Measurements from ENCODE around the gene RPA1. TPM values are rescaled to one million over a fixed set of nuclear protein-coding genes. Genes with fewer than 3 reads are reported as not detected.

The RPA1 gene
- total and polyA plus RNA-seq, 4 donors = 10.7 to 82.6 (median 33.6) TPM

DNA sequence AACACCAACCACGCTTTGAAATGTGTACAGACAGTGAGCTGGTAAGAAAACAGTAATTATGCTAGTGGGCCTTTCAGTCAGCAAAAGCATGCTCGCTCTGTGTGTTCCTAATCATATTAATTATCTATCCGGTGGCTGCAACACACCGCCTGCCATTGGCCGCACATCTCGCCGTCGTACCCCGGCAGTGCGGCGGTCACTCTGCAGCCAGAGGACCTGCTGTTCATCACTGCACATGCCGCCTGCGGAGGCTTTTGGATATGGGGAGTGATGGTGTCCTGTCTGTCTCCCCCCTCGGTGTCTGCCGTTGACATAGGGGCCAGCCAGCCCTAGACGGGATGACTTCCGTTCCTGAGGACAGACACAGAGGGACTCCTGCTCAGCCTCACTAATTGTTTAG lies 68.5 kb downstream of the RPA1 start:
- WGBS, 2 donors = 95 to 96% methylated on average over 17 of the region's 17 CpGs
- DNase-seq (no peak), ATAC-seq (ENCODE audit: insufficient read depth, low FRiP score) (no peak)
- Histone ChIP-seq H3K4me1 (ENCODE audit: control insufficient read depth in 5 of 5, insufficient read depth in 5 of 5, low read length in 5 of 5) (peaks cover 0 to 4% (median 0%) of the 10 kb centered on the region in 5 donors), H3K4me3 (no peak overlapping the region), H3K27me3 (ENCODE audit: control insufficient read depth in 3 of 3, insufficient read depth in 3 of 3, low read length in 2 of 3) (peaks cover 0 to under 1% (median 0%) of the 10 kb centered on the region in 3 donors), H3K36me3 (ENCODE audit: control insufficient read depth in 4 of 4, insufficient read depth in 4 of 4, low read length in 4 of 4) (peaks cover 9 to 34% (median 26%) of the 10 kb centered on the region in 4 donors), H3K9ac (ENCODE audit: insufficient read depth in 1 of 2, low read length in 2 of 2) (no peak overlapping the region), H3K9me3 (ENCODE audit: control insufficient read depth in 4 of 4, insufficient read depth in 3 of 4, low read length in 3 of 4) (no peaks in the 10 kb centered on the region), H3K27ac (ENCODE audit: low read depth in 1 of 2, low read length in 1 of 2) (no peak overlapping the region)
- TF ChIP-seq, protein P1, sequence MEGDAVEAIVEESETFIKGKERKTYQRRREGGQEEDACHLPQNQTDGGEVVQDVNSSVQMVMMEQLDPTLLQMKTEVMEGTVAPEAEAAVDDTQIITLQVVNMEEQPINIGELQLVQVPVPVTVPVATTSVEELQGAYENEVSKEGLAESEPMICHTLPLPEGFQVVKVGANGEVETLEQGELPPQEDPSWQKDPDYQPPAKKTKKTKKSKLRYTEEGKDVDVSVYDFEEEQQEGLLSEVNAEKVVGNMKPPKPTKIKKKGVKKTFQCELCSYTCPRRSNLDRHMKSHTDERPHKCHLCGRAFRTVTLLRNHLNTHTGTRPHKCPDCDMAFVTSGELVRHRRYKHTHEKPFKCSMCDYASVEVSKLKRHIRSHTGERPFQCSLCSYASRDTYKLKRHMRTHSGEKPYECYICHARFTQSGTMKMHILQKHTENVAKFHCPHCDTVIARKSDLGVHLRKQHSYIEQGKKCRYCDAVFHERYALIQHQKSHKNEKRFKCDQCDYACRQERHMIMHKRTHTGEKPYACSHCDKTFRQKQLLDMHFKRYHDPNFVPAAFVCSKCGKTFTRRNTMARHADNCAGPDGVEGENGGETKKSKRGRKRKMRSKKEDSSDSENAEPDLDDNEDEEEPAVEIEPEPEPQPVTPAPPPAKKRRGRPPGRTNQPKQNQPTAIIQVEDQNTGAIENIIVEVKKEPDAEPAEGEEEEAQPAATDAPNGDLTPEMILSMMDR (IDR thresholded peaks at IDR 0.05; ENCODE audit: control extremely low read depth, extremely low read depth) = no peak

DNA sequence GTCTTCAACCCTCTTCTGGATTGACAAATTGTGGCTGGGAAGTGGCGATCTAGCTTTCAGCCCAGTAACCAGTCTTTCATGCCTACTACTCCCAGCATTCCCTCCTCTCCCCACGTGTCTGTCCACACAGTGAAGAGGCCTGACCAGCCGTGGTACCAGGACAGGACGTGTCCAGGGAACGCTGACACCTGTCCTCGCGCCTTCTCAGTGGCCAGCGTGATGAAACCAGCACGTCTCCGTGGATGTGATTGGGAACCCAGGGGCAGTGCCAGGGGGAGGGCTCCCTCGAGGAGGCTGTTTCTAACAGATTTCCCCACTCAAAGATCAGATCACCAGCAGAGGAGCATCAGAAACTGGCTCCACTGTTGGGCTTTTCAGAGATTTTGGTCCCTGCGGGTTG lies 69.1 kb downstream of the RPA1 start:
- Histone ChIP-seq H3K9me3 (ENCODE audit: control insufficient read depth in 4 of 4, insufficient read depth in 3 of 4, low read length in 3 of 4) (no peaks in the 10 kb centered on the region), H3K4me1 (ENCODE audit: control insufficient read depth in 5 of 5, insufficient read depth in 5 of 5, low read length in 5 of 5) (peaks cover 0 to 4% (median 0%) of the 10 kb centered on the region in 5 donors), H3K36me3 (ENCODE audit: control insufficient read depth in 4 of 4, insufficient read depth in 4 of 4, low read length in 4 of 4) (peaks cover 9 to 34% (median 25%) of the 10 kb centered on the region in 4 donors), H3K27ac (ENCODE audit: low read depth in 1 of 2, low read length in 1 of 2) (no peak overlapping the region), H3K4me3 (no peak overlapping the region), H3K27me3 (ENCODE audit: control insufficient read depth in 3 of 3, insufficient read depth in 3 of 3, low read length in 2 of 3) (peaks cover 0 to 4% (median 0%) of the 10 kb centered on the region in 3 donors), H3K9ac (ENCODE audit: insufficient read depth in 1 of 2, low read length in 2 of 2) (no peak overlapping the region)
- WGBS, 2 donors = 94 to 97% methylated on average over 12 of the region's 12 CpGs
- TF ChIP-seq, protein P1 (IDR thresholded peaks at IDR 0.05; ENCODE audit: control extremely low read depth, extremely low read depth) = no peak
- no peak for ATAC-seq (ENCODE audit: insufficient read depth, low FRiP score)
- DNase-seq = no peak

DNA sequence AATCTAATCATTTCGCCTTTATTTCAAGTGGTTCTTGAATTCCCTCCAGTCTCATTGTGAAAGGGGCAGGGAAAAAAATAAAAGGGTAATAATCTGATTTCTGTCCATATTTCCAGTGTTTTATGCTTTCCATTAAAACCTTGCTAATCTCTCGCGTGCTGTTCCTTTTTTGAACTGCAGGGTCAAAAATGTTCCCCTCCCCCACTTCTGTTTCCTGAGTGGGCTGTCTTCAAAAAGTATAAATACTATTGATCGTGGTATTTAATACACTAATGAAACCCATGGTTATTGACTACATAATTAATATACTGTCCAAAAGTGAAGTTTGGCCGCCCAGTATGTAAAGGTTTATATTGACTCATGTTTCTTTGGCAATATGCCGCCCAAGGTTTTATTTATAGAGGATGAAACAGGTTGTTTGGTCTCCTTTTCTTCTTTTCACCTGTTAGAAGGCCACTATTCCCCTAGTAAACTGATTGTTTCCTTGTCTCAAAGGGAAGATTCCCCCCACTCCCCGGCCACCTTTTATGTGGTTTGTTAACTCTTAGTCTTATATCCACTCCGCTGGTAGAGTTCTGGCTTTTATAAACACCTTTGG lies 69.7 kb downstream of the RPA1 start:
- H3K27me3 ChIP-seq (ENCODE audit: control insufficient read depth in 3 of 3, insufficient read depth in 3 of 3, low read length in 2 of 3) = peaks cover 0 to 8% (median 6%) of the 10 kb centered on the region in 3 donors
- peaks cover 0 to 3% (median 0%) of the 10 kb centered on the region in 5 donors for H3K4me1 ChIP-seq (ENCODE audit: control insufficient read depth in 5 of 5, insufficient read depth in 5 of 5, low read length in 5 of 5)
- DNase-seq (no peak), ATAC-seq (ENCODE audit: insufficient read depth, low FRiP score) (no peak)
- TF ChIP-seq, protein P1 (IDR thresholded peaks at IDR 0.05; ENCODE audit: control extremely low read depth, extremely low read depth) = no peak
- WGBS, 2 donors = 93% methylated on average over 8 of the region's 8 CpGs
- no peaks in the 10 kb centered on the region for H3K9me3 ChIP-seq (ENCODE audit: control insufficient read depth in 4 of 4, insufficient read depth in 3 of 4, low read length in 3 of 4)
- no peak overlapping the region for H3K27ac ChIP-seq (ENCODE audit: low read depth in 1 of 2, low read length in 1 of 2)
- no peak overlapping the region for H3K9ac ChIP-seq (ENCODE audit: insufficient read depth in 1 of 2, low read length in 2 of 2)
- H3K4me3 ChIP-seq = no peak overlapping the region
- peaks cover 9 to 30% (median 25%) of the 10 kb centered on the region in 4 donors for H3K36me3 ChIP-seq (ENCODE audit: control insufficient read depth in 4 of 4, insufficient read depth in 4 of 4, low read length in 4 of 4)

Measured in lung (tissue), 12 donors.